Ishikawa (cell line): ENCODE results near the gene SETBP1.

Experiments
- CEBPB ChIP-seq: IDR thresholded peaks from 2 replicates; pipeline ENCODE4 v1.6.1; 2012
- CREB1 ChIP-seq: IDR thresholded peaks from 2 replicates; pipeline ENCODE4 v1.6.1; 2012; ENCODE audit warnings: low read depth
- EGR1 ChIP-seq: IDR thresholded peaks from 2 replicates; pipeline ENCODE4 v1.6.1; 2012
- EP300 ChIP-seq: IDR thresholded peaks from 2 replicates; pipeline ENCODE4 v1.6.1; 2012; ENCODE audit warnings: borderline replicate concordance
- FOXM1 ChIP-seq: IDR thresholded peaks from 2 replicates; pipeline ENCODE4 v1.6.1; 2012; ENCODE audit warnings: low read depth, borderline replicate concordance
- NFIC ChIP-seq: IDR thresholded peaks from 2 replicates; pipeline ENCODE4 v1.6.1; 2012
- RAD21 ChIP-seq: IDR thresholded peaks from 2 replicates; pipeline ENCODE4 v1.6.1; 2012; ENCODE audit warnings: low read depth
- TAF1 ChIP-seq: IDR thresholded peaks from 2 replicates; pipeline ENCODE4 v1.6.1; 2012; ENCODE audit warnings: low read depth, mild to moderate bottlenecking
- TCF12 ChIP-seq: IDR thresholded peaks from 2 replicates; pipeline ENCODE4 v1.6.1; 2012; ENCODE audit warnings: low read depth
- TEAD4 ChIP-seq: IDR thresholded peaks from 2 replicates; pipeline ENCODE4 v1.6.1; 2012
- YY1 ChIP-seq: IDR thresholded peaks from 2 replicates; pipeline ENCODE4 v1.6.1; 2012; ENCODE audit warnings: low read depth
- ZBTB7A ChIP-seq: IDR thresholded peaks from 2 replicates; pipeline ENCODE4 v1.6.1; 2012; ENCODE audit warnings: low read depth
- TF ChIP-seq, protein P1 (sequence below): IDR thresholded peaks from 2 replicates; pipeline ENCODE4 v1.6.1; 2012
- TF ChIP-seq, protein P2 (sequence below): IDR thresholded peaks from 2 replicates; pipeline ENCODE4 v1.6.1; 2012
- TF ChIP-seq, protein P3 (sequence below): IDR thresholded peaks from 2 replicates; pipeline ENCODE4 v1.6.1; 2012; ENCODE audit warnings: low read depth, mild to moderate bottlenecking

SETBP1 gene

DNA sequence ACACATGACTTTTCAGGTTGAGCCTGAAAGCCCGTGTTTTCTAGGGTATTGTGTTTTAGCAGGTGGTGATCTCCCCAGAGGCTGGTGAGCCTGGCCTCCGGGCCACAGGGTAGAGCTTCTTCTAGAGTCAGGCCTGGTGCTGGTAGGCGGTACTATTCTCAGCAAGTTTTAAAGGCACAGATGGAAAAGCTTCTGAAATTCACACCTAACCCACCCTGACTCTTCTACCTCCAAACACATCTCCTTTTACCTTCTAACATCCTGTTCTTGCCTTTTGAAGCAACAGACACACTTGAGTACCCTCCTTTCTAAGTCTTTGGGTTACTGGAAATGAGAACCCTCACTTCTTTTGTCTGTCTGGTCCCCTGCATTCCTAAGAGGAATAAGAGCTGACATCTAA, 191.1 kb downstream of the SETBP1 start:
- TF ChIP-seq YY1 (no peak), EP300 (no peak), RAD21 (no peak), ZBTB7A (no peak), CEBPB (no peak), NFIC (no peak), FOXM1 (no peak), EGR1 (no peak)
- TF ChIP-seq, protein P1, sequence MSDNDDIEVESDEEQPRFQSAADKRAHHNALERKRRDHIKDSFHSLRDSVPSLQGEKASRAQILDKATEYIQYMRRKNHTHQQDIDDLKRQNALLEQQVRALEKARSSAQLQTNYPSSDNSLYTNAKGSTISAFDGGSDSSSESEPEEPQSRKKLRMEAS, result no peak
- TF ChIP-seq, protein P2, sequence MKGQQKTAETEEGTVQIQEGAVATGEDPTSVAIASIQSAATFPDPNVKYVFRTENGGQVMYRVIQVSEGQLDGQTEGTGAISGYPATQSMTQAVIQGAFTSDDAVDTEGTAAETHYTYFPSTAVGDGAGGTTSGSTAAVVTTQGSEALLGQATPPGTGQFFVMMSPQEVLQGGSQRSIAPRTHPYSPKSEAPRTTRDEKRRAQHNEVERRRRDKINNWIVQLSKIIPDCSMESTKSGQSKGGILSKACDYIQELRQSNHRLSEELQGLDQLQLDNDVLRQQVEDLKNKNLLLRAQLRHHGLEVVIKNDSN, result no peak
- TF ChIP-seq, protein P3, sequence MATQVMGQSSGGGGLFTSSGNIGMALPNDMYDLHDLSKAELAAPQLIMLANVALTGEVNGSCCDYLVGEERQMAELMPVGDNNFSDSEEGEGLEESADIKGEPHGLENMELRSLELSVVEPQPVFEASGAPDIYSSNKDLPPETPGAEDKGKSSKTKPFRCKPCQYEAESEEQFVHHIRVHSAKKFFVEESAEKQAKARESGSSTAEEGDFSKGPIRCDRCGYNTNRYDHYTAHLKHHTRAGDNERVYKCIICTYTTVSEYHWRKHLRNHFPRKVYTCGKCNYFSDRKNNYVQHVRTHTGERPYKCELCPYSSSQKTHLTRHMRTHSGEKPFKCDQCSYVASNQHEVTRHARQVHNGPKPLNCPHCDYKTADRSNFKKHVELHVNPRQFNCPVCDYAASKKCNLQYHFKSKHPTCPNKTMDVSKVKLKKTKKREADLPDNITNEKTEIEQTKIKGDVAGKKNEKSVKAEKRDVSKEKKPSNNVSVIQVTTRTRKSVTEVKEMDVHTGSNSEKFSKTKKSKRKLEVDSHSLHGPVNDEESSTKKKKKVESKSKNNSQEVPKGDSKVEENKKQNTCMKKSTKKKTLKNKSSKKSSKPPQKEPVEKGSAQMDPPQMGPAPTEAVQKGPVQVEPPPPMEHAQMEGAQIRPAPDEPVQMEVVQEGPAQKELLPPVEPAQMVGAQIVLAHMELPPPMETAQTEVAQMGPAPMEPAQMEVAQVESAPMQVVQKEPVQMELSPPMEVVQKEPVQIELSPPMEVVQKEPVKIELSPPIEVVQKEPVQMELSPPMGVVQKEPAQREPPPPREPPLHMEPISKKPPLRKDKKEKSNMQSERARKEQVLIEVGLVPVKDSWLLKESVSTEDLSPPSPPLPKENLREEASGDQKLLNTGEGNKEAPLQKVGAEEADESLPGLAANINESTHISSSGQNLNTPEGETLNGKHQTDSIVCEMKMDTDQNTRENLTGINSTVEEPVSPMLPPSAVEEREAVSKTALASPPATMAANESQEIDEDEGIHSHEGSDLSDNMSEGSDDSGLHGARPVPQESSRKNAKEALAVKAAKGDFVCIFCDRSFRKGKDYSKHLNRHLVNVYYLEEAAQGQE, result no peak

DNA sequence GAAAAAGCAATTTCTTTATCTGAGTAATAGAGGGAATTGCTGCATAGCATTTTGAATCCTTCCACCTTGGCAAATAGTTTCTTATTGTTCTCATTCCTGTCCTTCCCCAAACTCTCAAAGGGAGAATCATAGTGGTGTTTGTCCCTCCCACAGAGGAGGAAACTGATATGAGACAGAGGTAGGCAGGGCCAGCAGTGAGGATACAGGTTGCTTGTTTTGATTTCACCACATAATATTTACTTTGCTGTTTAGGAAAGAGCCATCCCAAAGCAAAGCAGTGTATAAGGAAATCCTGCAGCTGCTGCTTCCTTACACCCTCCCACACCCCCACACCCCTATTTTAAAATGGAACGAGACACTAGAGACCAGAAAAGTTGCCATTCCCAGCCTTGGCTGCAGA, 195.3 kb downstream of the SETBP1 start:
- TF ChIP-seq EGR1 (no peak), EP300 (no peak), NFIC (no peak), TAF1 (no peak), ZBTB7A (no peak)
- TF ChIP-seq, protein P2, result no peak

DNA sequence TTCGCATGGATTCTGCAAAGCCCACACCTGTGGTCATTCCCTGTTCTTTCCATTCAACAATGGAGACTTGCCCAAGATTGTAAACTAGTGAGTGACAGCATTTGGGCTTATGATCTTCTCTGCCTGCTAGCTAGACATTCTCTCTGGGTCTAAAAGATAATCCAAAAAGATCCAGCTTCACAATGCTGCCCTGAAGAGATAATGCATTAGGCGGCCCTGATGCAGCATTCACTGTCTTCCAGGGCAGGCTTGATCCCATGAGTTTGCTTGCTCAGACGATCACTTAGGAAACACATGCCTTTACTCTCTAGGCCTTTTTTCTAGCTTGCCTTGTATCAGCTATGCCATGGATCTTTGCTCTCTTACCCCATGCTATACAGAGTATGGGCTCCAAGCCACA, 196.1 kb downstream of the SETBP1 start:
- TF ChIP-seq CEBPB, result no peak
- TF ChIP-seq, protein P1, result no peak
- no peak for TF ChIP-seq FOXM1
- TF ChIP-seq RAD21, result no peak
- TF ChIP-seq, protein P3, result no peak
- no peak for TF ChIP-seq EGR1
- TF ChIP-seq ZBTB7A, result no peak
- TF ChIP-seq, protein P2, result no peak
- TF ChIP-seq TEAD4, result no peak
- TF ChIP-seq TCF12, result no peak
- TF ChIP-seq TAF1, result no peak
- TF ChIP-seq YY1, result no peak
- no peak for TF ChIP-seq NFIC
- no peak for TF ChIP-seq CREB1
- TF ChIP-seq EP300, result no peak

DNA sequence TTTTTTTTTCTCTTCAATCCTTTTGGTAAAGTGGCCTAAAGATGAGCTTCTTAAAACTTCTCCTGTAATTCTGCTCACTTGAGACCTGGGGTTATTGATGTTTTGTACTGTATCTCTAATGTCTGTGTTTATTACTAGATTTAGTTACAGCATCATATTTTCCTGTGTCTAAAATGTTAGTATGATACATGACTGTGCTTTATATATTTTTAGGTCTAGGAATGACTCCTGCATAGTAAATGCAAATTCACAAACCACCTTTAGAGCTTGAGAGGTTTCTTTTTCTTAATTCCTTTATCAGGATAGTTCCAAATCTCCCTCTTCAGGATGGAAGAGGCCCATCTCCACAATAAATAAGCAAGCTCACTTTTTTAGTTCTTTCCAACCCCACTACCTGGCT, 197.6 kb downstream of the SETBP1 start:
- TF ChIP-seq RAD21, result no peak
- TF ChIP-seq NFIC, result no peak
- TF ChIP-seq, protein P3, result no peak
- TF ChIP-seq, protein P2, result no peak
- no peak for TF ChIP-seq CEBPB
- TF ChIP-seq EGR1, result no peak
- no peak for TF ChIP-seq YY1
- TF ChIP-seq FOXM1, result no peak
- TF ChIP-seq CREB1, result no peak
- no peak for TF ChIP-seq TEAD4
- no peak for TF ChIP-seq ZBTB7A
